GM12872 (cell line): ENCODE results near the gene C19orf25.

ENCODE experiments used
- CTCF ChIP-seq: IDR thresholded peaks from 3 replicates; pipeline ENCODE4 v1.5.1; 2011; ENCODE audit warnings: low read depth, mild to moderate bottlenecking, low read length, moderate library complexity; ENCODE audit not compliant: insufficient read depth

Gene C19orf25

GRCh38 chr19:1451916-1452801 lies 26.9 kb downstream of the C19orf25 start:
- no peak for TF ChIP-seq CTCF

GRCh38 chr19:1450735-1451731 lies 28.0 kb downstream of the C19orf25 start:
- no peak for TF ChIP-seq CTCF

DNA sequence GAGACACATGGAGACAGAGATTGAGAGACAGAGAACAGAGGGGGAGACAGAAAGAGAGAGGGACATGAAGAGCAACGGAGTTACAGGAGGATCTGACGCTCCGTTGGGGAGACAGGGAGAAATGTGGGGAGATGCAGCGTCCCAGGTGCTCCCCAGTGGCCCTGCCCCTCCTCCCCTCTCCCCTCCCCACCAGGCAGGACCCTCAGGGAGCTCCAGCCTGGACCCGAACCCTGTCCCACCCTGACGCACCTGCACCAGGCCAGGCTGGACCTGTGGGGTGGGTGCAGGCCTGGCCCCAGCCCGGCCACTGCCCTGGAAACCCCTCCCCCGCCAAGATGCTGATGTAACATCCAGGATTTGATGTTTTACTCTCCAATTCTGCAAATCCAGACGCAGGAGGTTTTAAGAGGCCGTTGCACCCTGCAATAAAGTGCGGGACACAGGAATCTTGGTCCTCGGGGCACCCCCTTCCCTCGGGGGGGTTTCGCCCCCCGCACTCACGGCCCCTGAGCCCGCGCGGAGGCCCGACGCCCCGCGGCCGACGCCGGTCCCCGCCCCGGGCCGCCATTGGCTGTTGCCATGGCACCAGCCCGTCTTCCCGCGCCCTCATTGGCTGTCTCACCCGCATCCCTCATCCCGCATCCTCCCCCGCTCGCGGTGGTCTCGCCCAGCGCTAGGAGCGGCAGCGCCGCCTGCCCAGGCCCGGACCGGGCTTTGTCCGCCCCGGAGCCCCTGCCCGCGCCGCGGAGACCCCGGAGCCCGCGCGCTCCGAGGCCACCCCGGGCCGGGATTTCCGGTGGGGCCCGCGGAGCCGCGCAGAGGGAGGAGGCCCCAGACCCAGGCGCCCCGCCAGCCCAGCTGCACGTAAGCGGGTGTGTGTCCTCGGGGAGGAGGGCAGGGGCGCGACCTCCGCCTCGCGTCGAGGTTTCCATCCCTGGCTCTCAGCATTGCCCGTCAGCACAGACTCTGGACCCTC lies 29.3 kb downstream of the C19orf25 start, which contains the start of gene APC2:
TSS of gene APC2 (plus strand) at position 655 of the 976 bp plus-strand sequence. CDS start 2,881 bp downstream, outside the sequence.
- no peak for TF ChIP-seq CTCF

DNA sequence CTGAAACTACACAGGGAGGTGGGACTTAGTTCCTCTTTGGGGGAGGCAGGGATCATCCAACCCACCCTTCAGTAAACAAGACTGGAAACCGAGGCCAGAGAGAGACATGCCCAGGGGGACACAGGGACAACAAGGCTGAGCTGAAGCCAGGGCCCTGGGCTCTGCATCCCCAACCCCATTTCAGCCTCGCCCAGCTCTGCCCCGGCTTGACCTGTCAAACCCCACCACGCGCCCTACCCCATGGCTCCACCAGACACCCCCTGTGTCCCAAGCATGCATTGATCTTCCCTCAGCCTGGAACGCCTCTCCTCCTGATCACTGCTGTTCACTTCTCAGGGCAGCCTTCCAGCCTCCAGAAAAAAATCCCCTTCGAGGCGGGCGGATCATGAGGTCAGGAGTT lies 31.1 kb downstream of the C19orf25 start:
- no peak for TF ChIP-seq CTCF

DNA sequence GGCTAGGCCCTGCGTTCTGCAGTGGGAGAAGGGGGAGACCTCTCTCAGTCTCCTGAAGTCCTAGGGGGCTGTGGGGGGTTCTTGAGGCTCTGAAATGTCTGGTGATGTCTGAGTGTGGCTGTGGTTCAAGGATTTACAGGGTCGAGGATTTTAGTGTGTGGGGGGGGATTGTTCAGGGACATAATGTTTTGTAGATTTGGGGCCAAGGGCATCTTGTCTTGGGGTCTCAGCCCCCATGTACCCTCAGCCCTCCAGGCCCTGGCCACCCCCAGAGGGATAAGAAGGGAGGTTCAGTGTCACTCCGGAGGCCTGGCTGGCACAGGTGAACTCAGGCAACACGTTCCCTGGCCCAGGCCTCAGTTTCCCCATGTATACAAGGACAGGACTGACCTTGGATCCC lies 31.5 kb downstream of the C19orf25 start:
- TF ChIP-seq CTCF = no peak

- TF ChIP-seq CTCF = no peak
These were observed 32.1 kb downstream of the C19orf25 start for GRCh38 chr19:1446713-1447481.
